SK-N-SH (cell line): ENCODE results near the gene RNF32. TPM values are rescaled to one million over a fixed set of nuclear protein-coding genes. Genes with fewer than 3 reads are reported as not detected.

Experiments used
- CTCF ChIA-PET: fragments of 300-600, 350-600 bp; formaldehyde crosslinking; extraction: SDS; loops from one replicate; lab custom pipeline; 2021; lab: Yijun Ruan, JAX
- POLR2A ChIA-PET: fragments of 350-600 bp; sonication (Branson Sonifier 250); formaldehyde crosslinking; extraction: SDS; loops from one replicate; lab custom pipeline; 2020; ENCODE audit warnings: antibody characterized with exemption, inconsistent platforms; lab: Yijun Ruan, JAX
- DNase-seq: peaks from one replicate; pipeline ENCODE4 v3.0.0; 2012
- H2AFZ ChIP-seq: fragments of 200-600 bp; sonication (generic); 2 replicates; pipeline ENCODE4 v1.8.1; 2016; ENCODE audit warnings: antibody characterized with exemption, mild to moderate bottlenecking, low read depth
- H3F3A ChIP-seq: fragments of 200-600 bp; sonication (generic); replicated peaks from 2 replicates; pipeline ENCODE3; 2016; ENCODE audit warnings: antibody characterized with exemption, mild to moderate bottlenecking; ENCODE audit not compliant: insufficient read depth
- H3K27ac ChIP-seq, 2 experiments: fragments of 200-500 bp in 1 of 2; fragments of 200-600 bp in 1 of 2; sonication (Bioruptor generic) in 1 of 2; sonication (generic), shearing (Covaris generic) in 1 of 2; 2 replicates each; pipeline versions ENCODE4 v1.5.1 to v1.6.1; 2014 to 2016; ENCODE audit warnings: low read depth in 2 of 2, inconsistent platforms in 1 of 2, low read length in 1 of 2, mild to moderate bottlenecking in 1 of 2, mixed read lengths in 1 of 2
- H3K27me3 ChIP-seq: fragments of 200-600 bp; sonication (generic), shearing (Covaris generic); 2 replicates; pipeline ENCODE4 v1.6.1; 2016; ENCODE audit warnings: mixed run types; ENCODE audit not compliant: insufficient read depth
- H3K36me3 ChIP-seq, 2 experiments: fragments of 200-500 bp in 1 of 2; fragments of 200-600 bp in 1 of 2; sonication (Bioruptor generic) in 1 of 2; sonication (generic) in 1 of 2; replicated peaks in 1 of 2; 2 replicates each; pipeline versions ENCODE3 to v1.5.1; 2014 to 2016; ENCODE audit warnings: low read length in 1 of 2, mild to moderate bottlenecking in 1 of 2; ENCODE audit not compliant: insufficient read depth in 2 of 2, control insufficient read depth in 1 of 2
- H3K4me1 ChIP-seq, 2 experiments: fragments of 200-500 bp in 1 of 2; fragments of 200-600 bp in 1 of 2; sonication (Bioruptor generic) in 1 of 2; sonication (generic), shearing (Covaris generic) in 1 of 2; 2 replicates each; pipeline versions ENCODE4 v1.5.1 to v1.6.1; 2014 to 2016; ENCODE audit warnings: low read depth in 1 of 2, low read length in 1 of 2, mixed run types in 1 of 2; ENCODE audit not compliant: insufficient read depth in 2 of 2, control insufficient read depth in 1 of 2
- H3K4me2 ChIP-seq: fragments of 200-600 bp; sonication (generic), shearing (Covaris generic); 2 replicates; pipeline ENCODE4 v1.6.1; 2017; ENCODE audit warnings: mixed run types
- H3K4me3 ChIP-seq, 2 experiments: fragments of 200-500 bp in 1 of 2; fragments of 200-600 bp in 1 of 2; sonication (Bioruptor generic) in 1 of 2; sonication (generic), shearing (Covaris generic) in 1 of 2; 2 replicates each; pipeline versions ENCODE4 v1.5.1 to v1.8.1; 2014 to 2016; ENCODE audit warnings: low read depth in 2 of 2, inconsistent platforms in 1 of 2, low read length in 1 of 2, mild to moderate bottlenecking in 1 of 2, mixed read lengths in 1 of 2, moderate library complexity in 1 of 2
- H3K79me2 ChIP-seq: fragments of 200-600 bp; sonication (generic); 2 replicates; pipeline ENCODE4 v1.8.1; 2017; ENCODE audit warnings: mild to moderate bottlenecking; ENCODE audit not compliant: insufficient read depth
- H3K9ac ChIP-seq: fragments of 200-600 bp; sonication (generic); 2 replicates; pipeline ENCODE4 v1.6.1; 2017; ENCODE audit warnings: mixed run types
- H3K9me2 ChIP-seq: fragments of 200-600 bp; sonication (generic); 2 replicates; pipeline ENCODE4 v1.6.1; 2017; ENCODE audit warnings: mixed run types
- H3K9me3 ChIP-seq: fragments of 200-600 bp; sonication (generic); 2 replicates; pipeline ENCODE4 v1.6.1; 2017; ENCODE audit warnings: mixed run types, mild to moderate bottlenecking, moderate library complexity
- H4K20me1 ChIP-seq: fragments of 200-600 bp; sonication (generic); 2 replicates; pipeline ENCODE4 v1.6.1; 2017; ENCODE audit warnings: mild to moderate bottlenecking, mixed run types; ENCODE audit not compliant: insufficient read depth
- CHD2 ChIP-seq: fragments of 150-350 bp; IDR thresholded peaks from 2 replicates; pipeline ENCODE4 v1.6.1; 2018; ENCODE audit warnings: low read length; ENCODE audit not compliant: partially characterized antibody
- EP300 ChIP-seq, 2 experiments: IDR thresholded peaks; 2 replicates each; pipeline versions ENCODE4 v1.4.0 to v1.6.1; 2012; ENCODE audit warnings: borderline replicate concordance in 1 of 2, low read depth in 1 of 2, low read length in 1 of 2
- EZH2phosphoT487 ChIP-seq: fragments of 200-600 bp; sonication (generic); IDR thresholded peaks from 2 replicates; pipeline ENCODE4 v1.6.1; 2017; ENCODE audit warnings: low read depth, mixed run types, mild to moderate bottlenecking, antibody characterized with exemption, moderate library complexity, borderline replicate concordance
- FOSL2 ChIP-seq: IDR thresholded peaks from 2 replicates; pipeline ENCODE4 v1.4.0; 2012; ENCODE audit warnings: low read depth, mild to moderate bottlenecking, moderate library complexity, borderline replicate concordance
- FOXJ3 ChIP-seq: sonication (generic); formaldehyde crosslinking; IDR thresholded peaks from 2 replicates; pipeline ENCODE4 v1.5.1; 2020; ENCODE audit warnings: mild to moderate bottlenecking, missing genetic modification reagents
- FOXM1 ChIP-seq: IDR thresholded peaks from 2 replicates; pipeline ENCODE4 v1.4.0; 2012; ENCODE audit warnings: low read depth, mild to moderate bottlenecking
- GABPA ChIP-seq: IDR thresholded peaks from 2 replicates; pipeline ENCODE4 v1.4.0; 2012; ENCODE audit warnings: low read depth, mild to moderate bottlenecking
- GATA2 ChIP-seq: sonication (generic); formaldehyde crosslinking; IDR thresholded peaks from 2 replicates; pipeline ENCODE4 v1.5.0; 2020; ENCODE audit warnings: mild to moderate bottlenecking, missing genetic modification reagents
- MXI1 ChIP-seq: IDR thresholded peaks from 2 replicates; pipeline ENCODE4 v1.6.1; 2012; ENCODE audit warnings: mild to moderate bottlenecking, low read depth, low read length, improper control_type of control experiment
- NFIC ChIP-seq: IDR thresholded peaks from 2 replicates; pipeline ENCODE4 v1.4.0; 2012; ENCODE audit warnings: borderline replicate concordance
- POLR2AphosphoS5 ChIP-seq: IDR thresholded peaks from 2 replicates; pipeline ENCODE4 v1.6.1; 2012; ENCODE audit warnings: low read depth, low read length
- RAD21 ChIP-seq: IDR thresholded peaks from 2 replicates; pipeline ENCODE4 v1.6.1; 2012; ENCODE audit warnings: mild to moderate bottlenecking, low read length
- SIN3A ChIP-seq: IDR thresholded peaks from 2 replicates; pipeline ENCODE4 v1.6.1; 2012; ENCODE audit warnings: low read depth, mild to moderate bottlenecking, low read length, moderate library complexity, borderline replicate concordance
- SMC3 ChIP-seq: IDR thresholded peaks from 2 replicates; pipeline ENCODE4 v1.6.1; 2012; ENCODE audit warnings: low read depth, low read length, improper control_type of control experiment
- YY1 ChIP-seq: IDR thresholded peaks from 2 replicates; pipeline ENCODE4 v1.4.0; 2012; ENCODE audit warnings: low read depth, mild to moderate bottlenecking
- WGBS: methylation state at CpG from one replicate; pipeline ENCODE4 v1.1.6; 2017; ENCODE audit warnings: low lambda C conversion rate; 5-methylcytosine and 5-hydroxymethylcytosine counted together
- polyA plus RNA-seq, 3 experiments: library from polyadenylated mRNA; depleted of rRNA; stranded (reverse); fragments of >200 nt; gene quantifications; 2 replicates each; pipeline ENCODE4 v1.2.3, GENCODE V29; 2012
- TF ChIP-seq, protein P1 (sequence below): IDR thresholded peaks from 2 replicates; pipeline ENCODE4 v1.4.0; 2012; ENCODE audit warnings: low read depth, borderline replicate concordance
- TF ChIP-seq, protein P2 (sequence below): fragments of 150-350 bp; IDR thresholded peaks from 2 replicates; pipeline ENCODE4 v1.6.1; 2016; ENCODE audit warnings: mild to moderate bottlenecking, low read depth, low read length
- TF ChIP-seq, protein P3 (sequence below): IDR thresholded peaks from 2 replicates; pipeline ENCODE4 v1.6.1; 2012; ENCODE audit warnings: mild to moderate bottlenecking, low read depth, low read length, moderate library complexity

Gene RNF32
- polyA plus RNA-seq, 1 of the 3 experiments (the other 2 are of a cell fraction), result 2.3 TPM

DNA sequence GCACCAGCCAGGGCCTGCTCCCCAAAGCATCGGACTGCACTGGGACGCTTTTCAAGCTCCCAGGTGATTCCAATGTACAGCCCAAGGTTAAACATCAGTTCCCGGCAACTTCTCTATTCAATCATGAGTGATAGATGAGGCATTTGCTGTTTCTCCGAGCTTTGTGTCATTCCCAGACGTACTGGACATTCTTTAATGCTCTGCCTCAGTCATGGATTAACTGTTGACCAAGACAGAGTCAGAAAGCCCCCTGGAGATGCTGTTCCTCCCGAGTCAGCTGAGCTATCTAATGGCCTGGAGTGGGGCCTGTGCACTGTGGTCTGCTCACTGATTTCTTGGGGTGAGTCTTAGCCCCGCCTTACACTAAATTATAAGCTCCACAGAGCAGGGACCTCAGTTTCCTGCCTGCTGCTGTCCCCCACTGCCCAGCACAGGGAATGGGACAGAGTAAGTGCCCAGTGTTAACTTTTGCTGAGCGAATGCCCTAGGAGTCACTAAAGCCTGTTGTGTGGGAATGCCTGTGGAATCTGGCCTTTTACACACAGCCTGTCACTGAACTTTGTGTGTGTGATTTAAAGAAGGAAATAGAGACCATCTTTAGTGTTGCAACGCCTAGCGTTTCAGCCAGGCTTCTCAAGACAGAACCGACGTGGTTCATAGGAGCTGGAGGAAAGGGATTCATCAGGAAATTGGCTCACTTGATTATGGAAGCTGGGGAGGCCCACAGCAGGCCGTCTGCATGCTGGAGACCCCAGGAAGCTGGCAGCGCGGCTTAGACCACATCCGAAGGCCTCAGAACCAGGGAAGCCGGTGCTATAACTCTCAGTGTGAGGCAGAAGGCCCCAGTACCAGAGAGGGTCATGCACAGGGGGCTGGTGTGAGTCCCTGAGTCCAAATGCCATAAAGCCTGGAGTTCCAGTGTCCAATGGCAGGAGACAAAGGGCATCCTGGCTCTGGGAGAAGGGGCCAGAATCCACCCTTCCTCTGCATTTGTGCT, 29.3 kb upstream of the RNF32 start:
- no peak overlapping the region for H3K9ac ChIP-seq
- ChIA-PET CTCF (interaction anchor here (0.8 kb wide), 1 partner anchor 205 kb away, joined by 3 read pairs; no protein-coding TSS in a partner anchor), POLR2A (no interaction called here)
- peaks cover 0 to 7% of the 10 kb centered on the region in 2 experiments; a peak in 1 of 4 replicates for H3K4me1 ChIP-seq
- peaks cover 18% of the 10 kb centered on the region; the same call in 1 of the 2 replicates for H3K27me3 ChIP-seq
- no peak overlapping the region for H3K27ac ChIP-seq
- no peak overlapping the region for H2AFZ ChIP-seq
- H3K9me2 ChIP-seq, result no peaks in the 10 kb centered on the region
- no peaks in the 10 kb centered on the region for H3K36me3 ChIP-seq
- H3K4me3 ChIP-seq, result no peak overlapping the region
- H3K4me2 ChIP-seq, result no peak overlapping the region
- DNase-seq, result no peak
- TF ChIP-seq SIN3A (no peak), RAD21 (no peak), CHD2 (no peak)
- no peaks in the 10 kb centered on the region for H3K79me2 ChIP-seq
- no peaks in the 10 kb centered on the region for H3K9me3 ChIP-seq
- H3F3A ChIP-seq, result no peaks in the 10 kb centered on the region
- 68% methylated on average over 17 of the region's 17 CpGs for WGBS
- H4K20me1 ChIP-seq, result no peaks in the 10 kb centered on the region

DNA sequence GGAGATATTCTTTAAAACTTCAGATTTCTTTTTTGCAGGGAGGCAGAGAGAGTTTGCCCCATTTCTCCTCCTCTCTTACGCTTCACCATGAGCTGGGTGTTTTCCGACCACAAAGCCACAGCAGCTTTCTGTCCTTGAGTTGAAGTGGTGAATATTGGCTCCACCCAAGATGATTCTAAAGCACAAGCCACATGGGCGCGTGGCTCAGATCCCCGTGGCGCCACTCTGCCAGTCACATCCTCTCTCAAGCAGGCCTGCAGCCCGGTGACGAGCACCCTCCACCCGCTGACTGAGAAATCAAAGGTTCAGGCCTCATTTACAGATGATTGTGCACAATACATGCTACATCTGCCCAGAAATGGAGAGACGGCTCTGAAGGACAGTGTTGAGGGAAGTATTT, 27.6 kb upstream of the RNF32 start:
- Histone ChIP-seq H3K9me2 (no peaks in the 10 kb centered on the region), H3K36me3 (no peaks in the 10 kb centered on the region), H3K79me2 (no peaks in the 10 kb centered on the region), H3F3A (no peaks in the 10 kb centered on the region), H3K27ac (no peak overlapping the region), H3K4me2 (no peak overlapping the region), H3K4me1 (peaks cover 0 to 2% of the 10 kb centered on the region in 2 experiments; a peak in 1 of 4 replicates), H2AFZ (no peak overlapping the region), H3K4me3 (no peak overlapping the region), H3K9ac (no peak overlapping the region), H3K9me3 (no peaks in the 10 kb centered on the region), H3K27me3 (peaks cover 20% of the 10 kb centered on the region; the same call in 1 of the 2 replicates), H4K20me1 (no peaks in the 10 kb centered on the region)
- WGBS, result 78% methylated on average over 10 of the region's 10 CpGs
- POLR2A ChIA-PET, result no interaction called here
- CTCF ChIA-PET, result interaction anchor here (1.2 kb wide), 1 partner anchor 181 kb away, joined by 3 read pairs; no protein-coding TSS in a partner anchor
- TF ChIP-seq FOXM1 (no peak), NFIC (no peak), MXI1 (no peak), FOSL2 (no peak), EZH2phosphoT487 (no peak), CHD2 (no peak), SMC3 (no peak), YY1 (no peak), GATA2 (no peak), EP300 (IDR thresholded peaks at IDR 0.05; ENCODE audit: borderline replicate concordance in 1 of 2, low read depth in 1 of 2, low read length in 1 of 2) (no peak), POLR2AphosphoS5 (no peak), FOXJ3 (no peak), GABPA (no peak)
- TF ChIP-seq, protein P1, sequence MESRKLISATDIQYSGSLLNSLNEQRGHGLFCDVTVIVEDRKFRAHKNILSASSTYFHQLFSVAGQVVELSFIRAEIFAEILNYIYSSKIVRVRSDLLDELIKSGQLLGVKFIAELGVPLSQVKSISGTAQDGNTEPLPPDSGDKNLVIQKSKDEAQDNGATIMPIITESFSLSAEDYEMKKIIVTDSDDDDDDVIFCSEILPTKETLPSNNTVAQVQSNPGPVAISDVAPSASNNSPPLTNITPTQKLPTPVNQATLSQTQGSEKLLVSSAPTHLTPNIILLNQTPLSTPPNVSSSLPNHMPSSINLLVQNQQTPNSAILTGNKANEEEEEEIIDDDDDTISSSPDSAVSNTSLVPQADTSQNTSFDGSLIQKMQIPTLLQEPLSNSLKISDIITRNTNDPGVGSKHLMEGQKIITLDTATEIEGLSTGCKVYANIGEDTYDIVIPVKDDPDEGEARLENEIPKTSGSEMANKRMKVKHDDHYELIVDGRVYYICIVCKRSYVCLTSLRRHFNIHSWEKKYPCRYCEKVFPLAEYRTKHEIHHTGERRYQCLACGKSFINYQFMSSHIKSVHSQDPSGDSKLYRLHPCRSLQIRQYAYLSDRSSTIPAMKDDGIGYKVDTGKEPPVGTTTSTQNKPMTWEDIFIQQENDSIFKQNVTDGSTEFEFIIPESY, result no peak
- TF ChIP-seq, protein P2, sequence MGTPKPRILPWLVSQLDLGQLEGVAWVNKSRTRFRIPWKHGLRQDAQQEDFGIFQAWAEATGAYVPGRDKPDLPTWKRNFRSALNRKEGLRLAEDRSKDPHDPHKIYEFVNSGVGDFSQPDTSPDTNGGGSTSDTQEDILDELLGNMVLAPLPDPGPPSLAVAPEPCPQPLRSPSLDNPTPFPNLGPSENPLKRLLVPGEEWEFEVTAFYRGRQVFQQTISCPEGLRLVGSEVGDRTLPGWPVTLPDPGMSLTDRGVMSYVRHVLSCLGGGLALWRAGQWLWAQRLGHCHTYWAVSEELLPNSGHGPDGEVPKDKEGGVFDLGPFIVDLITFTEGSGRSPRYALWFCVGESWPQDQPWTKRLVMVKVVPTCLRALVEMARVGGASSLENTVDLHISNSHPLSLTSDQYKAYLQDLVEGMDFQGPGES, result no peak
- TF ChIP-seq, protein P3, sequence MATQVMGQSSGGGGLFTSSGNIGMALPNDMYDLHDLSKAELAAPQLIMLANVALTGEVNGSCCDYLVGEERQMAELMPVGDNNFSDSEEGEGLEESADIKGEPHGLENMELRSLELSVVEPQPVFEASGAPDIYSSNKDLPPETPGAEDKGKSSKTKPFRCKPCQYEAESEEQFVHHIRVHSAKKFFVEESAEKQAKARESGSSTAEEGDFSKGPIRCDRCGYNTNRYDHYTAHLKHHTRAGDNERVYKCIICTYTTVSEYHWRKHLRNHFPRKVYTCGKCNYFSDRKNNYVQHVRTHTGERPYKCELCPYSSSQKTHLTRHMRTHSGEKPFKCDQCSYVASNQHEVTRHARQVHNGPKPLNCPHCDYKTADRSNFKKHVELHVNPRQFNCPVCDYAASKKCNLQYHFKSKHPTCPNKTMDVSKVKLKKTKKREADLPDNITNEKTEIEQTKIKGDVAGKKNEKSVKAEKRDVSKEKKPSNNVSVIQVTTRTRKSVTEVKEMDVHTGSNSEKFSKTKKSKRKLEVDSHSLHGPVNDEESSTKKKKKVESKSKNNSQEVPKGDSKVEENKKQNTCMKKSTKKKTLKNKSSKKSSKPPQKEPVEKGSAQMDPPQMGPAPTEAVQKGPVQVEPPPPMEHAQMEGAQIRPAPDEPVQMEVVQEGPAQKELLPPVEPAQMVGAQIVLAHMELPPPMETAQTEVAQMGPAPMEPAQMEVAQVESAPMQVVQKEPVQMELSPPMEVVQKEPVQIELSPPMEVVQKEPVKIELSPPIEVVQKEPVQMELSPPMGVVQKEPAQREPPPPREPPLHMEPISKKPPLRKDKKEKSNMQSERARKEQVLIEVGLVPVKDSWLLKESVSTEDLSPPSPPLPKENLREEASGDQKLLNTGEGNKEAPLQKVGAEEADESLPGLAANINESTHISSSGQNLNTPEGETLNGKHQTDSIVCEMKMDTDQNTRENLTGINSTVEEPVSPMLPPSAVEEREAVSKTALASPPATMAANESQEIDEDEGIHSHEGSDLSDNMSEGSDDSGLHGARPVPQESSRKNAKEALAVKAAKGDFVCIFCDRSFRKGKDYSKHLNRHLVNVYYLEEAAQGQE, result no peak
- DNase-seq, result no peak
